ENCODE measurements around the gene SPSB3.
"Not testable (repeated sequence)": the region's sequence is repeated elsewhere in the genome, so short reads cannot be mapped to it uniquely, and the experiment has no call there.

The SPSB3 gene

GRCh38 chr16:1800701-1801100 lies 18.3 kb upstream of the SPSB3 start:
- Histone ChIP-seq H3K27me3 (ENCODE audit: control insufficient read depth, low read length) (no peaks in the 10 kb centered on the region), H3K4me2 (ENCODE audit: low read length) (no peak overlapping the region), H3K9me2 (replicated peaks; ENCODE audit: control insufficient read depth, low read length) (no peaks in the 10 kb centered on the region), H4K20me1 (ENCODE audit: control insufficient read depth, insufficient read depth, low read depth, low read length) (no peaks in the 10 kb centered on the region), H3K79me2 (ENCODE audit: control insufficient read depth, low read length) (no peaks in the 10 kb centered on the region), H3K36me3 (ENCODE audit: control insufficient read depth, low read length) (no peaks in the 10 kb centered on the region), H3F3A (ENCODE audit: control insufficient read depth, insufficient read depth) (no peaks in the 10 kb centered on the region), H3K4me3 (ENCODE audit: low read length) (no peak overlapping the region), H3K27ac (ENCODE audit: low read depth, low read length) (no peak overlapping the region), H3K4me1 (ENCODE audit: control insufficient read depth, low read length) (no peaks in the 10 kb centered on the region), H3K9me3 (ENCODE audit: control insufficient read depth, insufficient read depth, low read length) (peaks cover 5% of the 10 kb centered on the region; the same call in 1 of the 2 replicates)
- no peak for TF ChIP-seq EZH2phosphoT487 (IDR thresholded peaks at IDR 0.05; ENCODE audit: borderline replicate concordance, low read length)
- TF ChIP-seq, protein P1, sequence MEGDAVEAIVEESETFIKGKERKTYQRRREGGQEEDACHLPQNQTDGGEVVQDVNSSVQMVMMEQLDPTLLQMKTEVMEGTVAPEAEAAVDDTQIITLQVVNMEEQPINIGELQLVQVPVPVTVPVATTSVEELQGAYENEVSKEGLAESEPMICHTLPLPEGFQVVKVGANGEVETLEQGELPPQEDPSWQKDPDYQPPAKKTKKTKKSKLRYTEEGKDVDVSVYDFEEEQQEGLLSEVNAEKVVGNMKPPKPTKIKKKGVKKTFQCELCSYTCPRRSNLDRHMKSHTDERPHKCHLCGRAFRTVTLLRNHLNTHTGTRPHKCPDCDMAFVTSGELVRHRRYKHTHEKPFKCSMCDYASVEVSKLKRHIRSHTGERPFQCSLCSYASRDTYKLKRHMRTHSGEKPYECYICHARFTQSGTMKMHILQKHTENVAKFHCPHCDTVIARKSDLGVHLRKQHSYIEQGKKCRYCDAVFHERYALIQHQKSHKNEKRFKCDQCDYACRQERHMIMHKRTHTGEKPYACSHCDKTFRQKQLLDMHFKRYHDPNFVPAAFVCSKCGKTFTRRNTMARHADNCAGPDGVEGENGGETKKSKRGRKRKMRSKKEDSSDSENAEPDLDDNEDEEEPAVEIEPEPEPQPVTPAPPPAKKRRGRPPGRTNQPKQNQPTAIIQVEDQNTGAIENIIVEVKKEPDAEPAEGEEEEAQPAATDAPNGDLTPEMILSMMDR (IDR thresholded peaks at IDR 0.05; ENCODE audit: low read depth, low read length, poor library complexity, severe bottlenecking), result no peak

- not testable (repeated sequence) for H3K36me3 ChIP-seq (ENCODE audit: control insufficient read depth, low read length); H3K27me3 ChIP-seq (ENCODE audit: control insufficient read depth, low read length); H3K4me3 ChIP-seq (ENCODE audit: low read length); H3K79me2 ChIP-seq (ENCODE audit: control insufficient read depth, low read length); H3F3A ChIP-seq (ENCODE audit: control insufficient read depth, insufficient read depth); H3K4me1 ChIP-seq (ENCODE audit: control insufficient read depth, low read length); H3K27ac ChIP-seq (ENCODE audit: low read depth, low read length); H3K4me2 ChIP-seq (ENCODE audit: low read length); H3K9me3 ChIP-seq (ENCODE audit: control insufficient read depth, insufficient read depth, low read length); H3K9me2 ChIP-seq (replicated peaks; ENCODE audit: control insufficient read depth, low read length); H4K20me1 ChIP-seq (ENCODE audit: control insufficient read depth, insufficient read depth, low read depth, low read length)
These were observed 16.9 kb upstream of the SPSB3 start for GRCh38 chr16:1799263-1799662.

DNA sequence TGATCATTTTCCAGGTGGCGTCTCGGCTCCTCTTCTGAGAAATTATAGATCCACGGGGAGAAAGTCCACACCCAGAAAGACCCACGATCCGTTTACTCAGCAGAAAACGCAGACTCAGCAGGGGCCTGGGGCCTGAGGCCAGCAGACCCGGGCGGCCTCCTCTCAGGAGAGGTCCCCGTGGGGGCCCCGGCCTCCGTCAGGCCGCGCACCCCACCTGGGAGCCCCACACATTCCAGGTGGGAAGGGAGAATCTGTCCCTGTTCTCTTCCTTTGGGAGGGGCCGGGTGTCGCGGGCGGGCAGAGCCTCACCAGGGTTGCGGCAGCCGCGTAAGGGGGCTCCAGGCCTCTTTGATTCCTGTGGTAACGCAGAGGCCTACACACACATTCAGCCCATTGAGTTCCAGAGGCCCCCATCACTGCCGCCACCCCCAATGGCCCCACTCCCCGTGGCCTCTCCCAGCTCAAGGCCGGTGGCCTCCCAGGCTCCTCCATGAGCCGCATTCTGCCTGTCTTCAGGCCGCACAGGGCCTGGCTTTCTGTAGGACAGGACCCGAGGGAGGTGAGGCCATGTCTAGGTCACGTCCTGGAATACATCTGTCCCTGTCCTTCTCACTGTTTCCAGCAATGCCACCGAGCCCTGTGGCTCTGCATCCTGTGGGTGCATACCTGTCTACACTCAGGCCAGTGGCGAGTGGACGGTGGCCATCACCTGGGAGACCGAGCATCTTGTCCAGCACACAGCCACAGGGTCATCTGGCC lies 12.7 kb upstream of the SPSB3 start:
- Histone ChIP-seq H4K20me1 (ENCODE audit: control insufficient read depth, insufficient read depth, low read depth, low read length) (no peaks in the 10 kb centered on the region), H3K27me3 (ENCODE audit: control insufficient read depth, low read length) (no peaks in the 10 kb centered on the region), H3K9me2 (replicated peaks; ENCODE audit: control insufficient read depth, low read length) (no peaks in the 10 kb centered on the region), H3K9me3 (ENCODE audit: control insufficient read depth, insufficient read depth, low read length) (peaks cover 5% of the 10 kb centered on the region; the same call in 1 of the 2 replicates), H3K36me3 (ENCODE audit: control insufficient read depth, low read length) (no peaks in the 10 kb centered on the region), H3K79me2 (ENCODE audit: control insufficient read depth, low read length) (no peaks in the 10 kb centered on the region), H3K4me2 (ENCODE audit: low read length) (no peak overlapping the region), H3K4me3 (ENCODE audit: low read length) (no peak overlapping the region), H3F3A (ENCODE audit: control insufficient read depth, insufficient read depth) (no peaks in the 10 kb centered on the region), H3K27ac (ENCODE audit: low read depth, low read length) (no peak overlapping the region), H3K4me1 (ENCODE audit: control insufficient read depth, low read length) (no peaks in the 10 kb centered on the region)
- no peak for TF ChIP-seq EZH2phosphoT487 (IDR thresholded peaks at IDR 0.05; ENCODE audit: borderline replicate concordance, low read length)
- TF ChIP-seq, protein P1 (IDR thresholded peaks at IDR 0.05; ENCODE audit: low read depth, low read length, poor library complexity, severe bottlenecking), result no peak

DNA sequence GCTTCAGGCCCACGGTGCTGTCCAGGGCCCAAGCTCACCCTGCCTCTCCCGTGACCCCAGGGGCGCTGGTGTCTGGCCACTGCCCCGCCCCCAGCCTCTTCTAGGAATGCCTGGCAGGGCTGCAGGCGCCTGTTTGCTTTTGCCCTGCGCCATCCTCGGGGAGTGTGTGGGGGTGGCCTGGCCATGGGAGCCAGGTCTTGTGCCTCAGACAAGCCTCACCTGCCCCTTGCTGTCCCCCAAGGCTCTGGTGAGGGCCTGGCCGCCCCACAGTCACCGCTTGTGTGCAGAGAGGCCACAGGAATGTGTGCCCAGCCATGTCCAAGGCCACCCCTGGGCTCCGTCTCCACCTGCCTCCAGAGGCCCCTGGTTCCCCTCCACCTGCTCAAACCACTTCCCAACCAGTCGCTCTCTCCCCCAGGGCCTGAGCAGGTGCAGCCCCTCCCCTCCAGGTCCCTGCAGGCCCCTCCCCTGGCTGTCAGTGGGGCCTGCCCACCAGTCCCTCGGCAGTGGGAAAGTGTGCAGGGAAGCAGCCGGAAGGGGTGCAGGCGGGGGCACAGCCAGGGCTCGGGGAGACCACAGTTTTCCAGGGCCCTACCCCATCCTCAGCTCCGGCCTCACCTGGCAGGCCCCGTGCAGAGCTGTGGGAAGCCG lies 12.0 kb upstream of the SPSB3 start:
- Histone ChIP-seq H3K9me2 (replicated peaks; ENCODE audit: control insufficient read depth, low read length) (no peaks in the 10 kb centered on the region), H3K9me3 (ENCODE audit: control insufficient read depth, insufficient read depth, low read length) (peaks cover 5% of the 10 kb centered on the region; the same call in 1 of the 2 replicates), H3K27me3 (ENCODE audit: control insufficient read depth, low read length) (no peaks in the 10 kb centered on the region), H3K36me3 (ENCODE audit: control insufficient read depth, low read length) (no peaks in the 10 kb centered on the region; the same call in 1 of the 2 replicates), H3K4me2 (ENCODE audit: low read length) (no peak overlapping the region), H4K20me1 (ENCODE audit: control insufficient read depth, insufficient read depth, low read depth, low read length) (no peaks in the 10 kb centered on the region), H3K4me1 (ENCODE audit: control insufficient read depth, low read length) (no peaks in the 10 kb centered on the region), H3K4me3 (ENCODE audit: low read length) (no peak overlapping the region), H3F3A (ENCODE audit: control insufficient read depth, insufficient read depth) (no peaks in the 10 kb centered on the region), H3K27ac (ENCODE audit: low read depth, low read length) (no peak overlapping the region), H3K79me2 (ENCODE audit: control insufficient read depth, low read length) (no peaks in the 10 kb centered on the region)
- no peak for TF ChIP-seq EZH2phosphoT487 (IDR thresholded peaks at IDR 0.05; ENCODE audit: borderline replicate concordance, low read length)
- TF ChIP-seq, protein P1 (IDR thresholded peaks at IDR 0.05; ENCODE audit: low read depth, low read length, poor library complexity, severe bottlenecking), result no peak

All from DOHH2 (cell line).